HG03575 (cell line): ENCODE results near the gene CRYGD.
"Not testable (repeated sequence)": the region's sequence is repeated elsewhere in the genome, so short reads cannot be mapped to it uniquely, and the experiment has no call there.

Source experiments
- ATAC-seq: cut with Tn5 transposase; IDR thresholded peaks from one replicate; pipeline ENCODE4 v1.9.1; 2021; ENCODE audit not compliant: unreplicated experiment, insufficient number of reproducible peaks, low FRiP score; ENCODE audit errors: extremely low read depth

Gene CRYGD

GRCh38 chr2:208134928-208135586 is 10.7 kb upstream of the CRYGD start:
- no peak for ATAC-seq

GRCh38 chr2:208130712-208131110 is 6.4 kb upstream of the CRYGD start:
- no peak for ATAC-seq

- ATAC-seq: no peak
Observed at GRCh38 chr2:208129744-208130711, 5.7 kb upstream of the CRYGD start, which contains the start of gene CRYGC. TSS of gene CRYGC (minus strand) at chr2:208129828. CDS start at chr2:208129792, 36 bp downstream.

- no peak for ATAC-seq
Observed at GRCh38 chr2:208128136-208128535, 3.8 kb upstream of the CRYGD start.

- ATAC-seq: no peak
Observed at GRCh38 chr2:208127090-208127489, 2.8 kb upstream of the CRYGD start.

- no peak for ATAC-seq
Observed at GRCh38 chr2:208125251-208125650, 927 bp upstream of the CRYGD start.

GRCh38 chr2:208122248-208122647 is 2.1 kb downstream of the CRYGD start:
- no peak for ATAC-seq

- no peak for ATAC-seq
Observed at GRCh38 chr2:208118918-208119317, 5.4 kb downstream of the CRYGD start.

GRCh38 chr2:208117390-208117789 is 6.9 kb downstream of the CRYGD start:
- ATAC-seq: not testable (repeated sequence)

GRCh38 chr2:208112969-208113368 is 11.4 kb downstream of the CRYGD start:
- no peak for ATAC-seq

GRCh38 chr2:208112273-208112745 is 12.0 kb downstream of the CRYGD start:
- ATAC-seq: not testable (repeated sequence)

GRCh38 chr2:208103616-208104015 is 20.7 kb downstream of the CRYGD start:
- no peak for ATAC-seq

GRCh38 chr2:208101716-208102631 is 22.4 kb downstream of the CRYGD start:
- ATAC-seq: no peak

GRCh38 chr2:208099682-208100470 is 24.4 kb downstream of the CRYGD start:
- no peak for ATAC-seq

- not testable (repeated sequence) for ATAC-seq
Observed at GRCh38 chr2:208098701-208099100, 25.6 kb downstream of the CRYGD start.

- ATAC-seq: no peak
Observed at GRCh38 chr2:208098267-208098666, 26.1 kb downstream of the CRYGD start.

- ATAC-seq: no peak
Observed at GRCh38 chr2:208097801-208098200, 26.5 kb downstream of the CRYGD start.

GRCh38 chr2:208097313-208097712 is 27.0 kb downstream of the CRYGD start:
- no peak for ATAC-seq
